HepG2 (cell line): ENCODE data around the gene KMT2E. TPM values are rescaled to one million over a fixed set of nuclear protein-coding genes. Genes with fewer than 3 reads are reported as not detected.

Experiments
- ARID2 ChIP-seq: sonication (generic); formaldehyde crosslinking; IDR thresholded peaks from 2 replicates; pipeline ENCODE4 v1.8.1; 2022; ENCODE audit warnings: mild to moderate bottlenecking, missing genetic modification reagents, borderline replicate concordance
- CREM ChIP-seq, 2 experiments: sonication (generic) in 1 of 2; formaldehyde crosslinking in 1 of 2; IDR thresholded peaks; 2 replicates each; pipeline versions ENCODE4 v1.4.0 to v1.6.1; 2016 to 2020; ENCODE audit warnings: antibody characterized with exemption in 1 of 2, mild to moderate bottlenecking in 1 of 2, missing genetic modification reagents in 1 of 2
- HBP1 ChIP-seq: IDR thresholded peaks from 2 replicates; pipeline ENCODE4 v1.6.1; 2016; ENCODE audit warnings: low read depth, control low read depth
- HHEX ChIP-seq: IDR thresholded peaks from 2 replicates; pipeline ENCODE4 v1.6.1; 2016; ENCODE audit warnings: control low read depth
- HOXA9 ChIP-seq: sonication (generic); formaldehyde crosslinking; IDR thresholded peaks from 2 replicates; pipeline ENCODE4 v1.8.1; 2022; ENCODE audit warnings: missing genetic modification reagents, mild to moderate bottlenecking, moderate library complexity, borderline replicate concordance
- KDM5A ChIP-seq: fragments of 200-600 bp; sonication (generic); IDR thresholded peaks from 2 replicates; pipeline ENCODE4 v1.7.0; 2018; ENCODE audit warnings: antibody characterized with exemption, mild to moderate bottlenecking, low read length, borderline replicate concordance
- KLF9 ChIP-seq: IDR thresholded peaks from 2 replicates; pipeline ENCODE4 v1.6.1; 2016; ENCODE audit warnings: low read depth
- SCMH1 ChIP-seq: sonication (generic); formaldehyde crosslinking; IDR thresholded peaks from 2 replicates; pipeline ENCODE4 v1.9.0; 2021; ENCODE audit warnings: missing genetic modification reagents, mild to moderate bottlenecking, borderline replicate concordance
- SMYD3 ChIP-seq: sonication (generic); formaldehyde crosslinking; IDR thresholded peaks from 2 replicates; pipeline ENCODE4 v1.8.1; 2023; ENCODE audit warnings: mild to moderate bottlenecking, missing genetic modification reagents
- SUZ12 ChIP-seq: fragments of 150-350 bp; IDR thresholded peaks from 2 replicates; pipeline ENCODE4 v1.6.1; 2014; ENCODE audit warnings: low read depth, low read length
- TCF7L2 ChIP-seq: IDR thresholded peaks from 2 replicates; pipeline ENCODE4 v1.6.1; 2011; ENCODE audit warnings: mild to moderate bottlenecking, low read depth, low read length, moderate library complexity
- ZBTB38 ChIP-seq: sonication (generic); formaldehyde crosslinking; IDR thresholded peaks from 2 replicates; pipeline ENCODE4 v1.5.1; 2020; ENCODE audit warnings: mild to moderate bottlenecking, missing genetic modification reagents
- ZC3H13 ChIP-seq: sonication (generic); formaldehyde crosslinking; IDR thresholded peaks from 2 replicates; pipeline ENCODE4 v1.8.1; 2023; ENCODE audit warnings: mild to moderate bottlenecking, missing genetic modification reagents, moderate library complexity
- ZNF138 ChIP-seq: sonication (generic); formaldehyde crosslinking; IDR thresholded peaks from 2 replicates; pipeline ENCODE4 v1.5.0; 2020; ENCODE audit warnings: mild to moderate bottlenecking, low read depth, missing genetic modification reagents
- ZNF143 ChIP-seq: sonication (generic); formaldehyde crosslinking; IDR thresholded peaks from 2 replicates; pipeline ENCODE4 v1.4.0; 2020; ENCODE audit warnings: missing genetic modification reagents
- ZNF431 ChIP-seq: sonication (generic); formaldehyde crosslinking; IDR thresholded peaks from 2 replicates; pipeline ENCODE4 v1.9.0; 2022; ENCODE audit warnings: missing genetic modification reagents, low read depth, mild to moderate bottlenecking, borderline replicate concordance
- ZNF569 ChIP-seq: sonication (generic); formaldehyde crosslinking; IDR thresholded peaks from 2 replicates; pipeline ENCODE4 v1.5.0; 2020; ENCODE audit warnings: mild to moderate bottlenecking, missing genetic modification reagents, moderate library complexity, borderline replicate concordance
- ZNF670 ChIP-seq: sonication (generic); formaldehyde crosslinking; IDR thresholded peaks from 2 replicates; pipeline ENCODE4 v1.8.0; 2022; ENCODE audit warnings: mild to moderate bottlenecking, missing genetic modification reagents, borderline replicate concordance
- ZNF747 ChIP-seq: sonication (generic); formaldehyde crosslinking; IDR thresholded peaks from 2 replicates; pipeline ENCODE4 v1.8.1; 2023; ENCODE audit warnings: missing genetic modification reagents, mild to moderate bottlenecking, borderline replicate concordance
- ZNF766 ChIP-seq: sonication (generic); formaldehyde crosslinking; IDR thresholded peaks from 2 replicates; pipeline ENCODE4 v1.5.0; 2020; ENCODE audit warnings: missing genetic modification reagents, borderline replicate concordance
- ZNF780A ChIP-seq: sonication (generic); formaldehyde crosslinking; IDR thresholded peaks from 2 replicates; pipeline ENCODE4 v1.8.0; 2022; ENCODE audit warnings: mild to moderate bottlenecking, missing genetic modification reagents, moderate library complexity
- ZNF850 ChIP-seq: sonication (generic); formaldehyde crosslinking; conservative IDR thresholded peaks from 2 replicates; pipeline ENCODE4 v1.9.0; 2021; ENCODE audit warnings: mild to moderate bottlenecking, missing genetic modification reagents
- ZNF883 ChIP-seq: sonication (generic); formaldehyde crosslinking; IDR thresholded peaks from 2 replicates; pipeline ENCODE4 v1.5.1; 2020; ENCODE audit warnings: mild to moderate bottlenecking, missing genetic modification reagents; ENCODE audit errors: not compliant biosample characterization
- ZSCAN31 ChIP-seq: sonication (generic); formaldehyde crosslinking; IDR thresholded peaks from 2 replicates; pipeline ENCODE4 v1.5.0; 2020; ENCODE audit warnings: low read depth, mild to moderate bottlenecking, missing genetic modification reagents
- polyA plus RNA-seq, 8 experiments: library from polyadenylated mRNA; depleted of rRNA in 3 of 8; stranded (reverse) in 7 of 8; unstranded in 1 of 8; fragments of >200 nt; fragmentation: Illumina TruSeq in 4 of 8; extraction: Trizol in 4 of 8; gene quantifications; 2 replicates each; pipeline versions ENCODE4 v1.2.1 to v1.2.3, GENCODE V29; 2011 to 2016; ENCODE audit warnings: low read depth in 4 of 8, missing spikeins in 1 of 8, mixed read lengths in 1 of 8; ENCODE audit not compliant: insufficient read depth in 1 of 8
- total RNA-seq, 5 experiments: library from RNA; depleted of rRNA; stranded (reverse); fragments of >200 nt; fragmentation: Illumina TruSeq; extraction: Trizol; gene quantifications; 2 replicates each; pipeline ENCODE4 v1.2.3, GENCODE V29; 2016; ENCODE audit warnings: low read depth in 1 of 5
- TF ChIP-seq, protein P1 (sequence below): sonication (generic); formaldehyde crosslinking; IDR thresholded peaks from 2 replicates; pipeline ENCODE4 v1.5.0; 2020; ENCODE audit warnings: missing genetic modification reagents
- TF ChIP-seq, protein P2 (sequence below): sonication (generic); formaldehyde crosslinking; IDR thresholded peaks from 2 replicates; pipeline ENCODE4 v1.8.0; 2022; ENCODE audit warnings: mild to moderate bottlenecking, missing genetic modification reagents

KMT2E gene
- total and polyA plus RNA-seq, 2 of the 13 experiments (the other 11 are each of a cell fraction or from before 2014, with no cell fraction given), result 6.3 to 24.4 TPM

- TF ChIP-seq ZNF747 (CRISPR knock-in tag), result peak; percentile 72; the same call in 1 of the 2 replicates
- no peak; the same call in 1 of the 2 replicates for TF ChIP-seq CREM (IDR thresholded peaks at IDR 0.05)
- no peak for TF ChIP-seq CREM (CRISPR knock-in tag; IDR thresholded peaks at IDR 0.05)
- TF ChIP-seq HBP1 (CRISPR knock-in tag), result 0 out of 2 replicates have a peak, but pooled peaks have one; percentile 67
- 0 out of 2 replicates have a peak, but pooled peaks have one; percentile 52 for TF ChIP-seq ZNF850 (CRISPR knock-in tag)
- peak; percentile 76; the same call in 1 of the 2 replicates for TF ChIP-seq ZNF670 (CRISPR knock-in tag)
- TF ChIP-seq ZNF883 (CRISPR knock-in tag), result peak; percentile 89
- TF ChIP-seq HOXA9 (CRISPR knock-in tag), result peak; percentile 25; the same call in 1 of the 2 replicates
- no peak for TF ChIP-seq SCMH1 (CRISPR knock-in tag)
- TF ChIP-seq ZNF431 (CRISPR knock-in tag), result peak; percentile 45; the same call in 1 of the 2 replicates
- TF ChIP-seq ZBTB38 (CRISPR knock-in tag), result peak; percentile 91; the same call in 1 of the 2 replicates
- TF ChIP-seq, protein P1, sequence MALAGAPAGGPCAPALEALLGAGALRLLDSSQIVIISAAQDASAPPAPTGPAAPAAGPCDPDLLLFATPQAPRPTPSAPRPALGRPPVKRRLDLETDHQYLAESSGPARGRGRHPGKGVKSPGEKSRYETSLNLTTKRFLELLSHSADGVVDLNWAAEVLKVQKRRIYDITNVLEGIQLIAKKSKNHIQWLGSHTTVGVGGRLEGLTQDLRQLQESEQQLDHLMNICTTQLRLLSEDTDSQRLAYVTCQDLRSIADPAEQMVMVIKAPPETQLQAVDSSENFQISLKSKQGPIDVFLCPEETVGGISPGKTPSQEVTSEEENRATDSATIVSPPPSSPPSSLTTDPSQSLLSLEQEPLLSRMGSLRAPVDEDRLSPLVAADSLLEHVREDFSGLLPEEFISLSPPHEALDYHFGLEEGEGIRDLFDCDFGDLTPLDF (CRISPR knock-in tag), result no peak; the same call in 1 of the 2 replicates
- peak; percentile 82 for TF ChIP-seq ZSCAN31 (CRISPR knock-in tag)
- no peak; the same call in 1 of the 2 replicates for TF ChIP-seq KDM5A
- peak; percentile 93 for TF ChIP-seq ZC3H13 (CRISPR knock-in tag)
- TF ChIP-seq, protein P2, sequence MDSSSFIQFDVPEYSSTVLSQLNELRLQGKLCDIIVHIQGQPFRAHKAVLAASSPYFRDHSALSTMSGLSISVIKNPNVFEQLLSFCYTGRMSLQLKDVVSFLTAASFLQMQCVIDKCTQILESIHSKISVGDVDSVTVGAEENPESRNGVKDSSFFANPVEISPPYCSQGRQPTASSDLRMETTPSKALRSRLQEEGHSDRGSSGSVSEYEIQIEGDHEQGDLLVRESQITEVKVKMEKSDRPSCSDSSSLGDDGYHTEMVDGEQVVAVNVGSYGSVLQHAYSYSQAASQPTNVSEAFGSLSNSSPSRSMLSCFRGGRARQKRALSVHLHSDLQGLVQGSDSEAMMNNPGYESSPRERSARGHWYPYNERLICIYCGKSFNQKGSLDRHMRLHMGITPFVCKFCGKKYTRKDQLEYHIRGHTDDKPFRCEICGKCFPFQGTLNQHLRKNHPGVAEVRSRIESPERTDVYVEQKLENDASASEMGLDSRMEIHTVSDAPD (CRISPR knock-in tag), result peak; percentile 69; the same call in 1 of the 2 replicates
- TF ChIP-seq ZNF138 (CRISPR knock-in tag), result no peak; the same call in 1 of the 2 replicates
- TF ChIP-seq ARID2 (CRISPR knock-in tag), result 0 out of 2 replicates have a peak, but pooled peaks have one; percentile 60
- no peak for TF ChIP-seq HHEX
- TF ChIP-seq ZNF143 (CRISPR knock-in tag), result no peak
- peak; percentile 87 for TF ChIP-seq ZNF780A (CRISPR knock-in tag)
- TF ChIP-seq SUZ12, result no peak
- peak; percentile 93 for TF ChIP-seq ZNF766 (CRISPR knock-in tag)
- TF ChIP-seq TCF7L2, result no peak
- no peak for TF ChIP-seq KLF9 (CRISPR knock-in tag)
- TF ChIP-seq SMYD3, result peak; percentile 81
- TF ChIP-seq ZNF569 (CRISPR knock-in tag), result 0 out of 2 replicates have a peak, but pooled peaks have one; percentile 65
Measured at GRCh38 chr7:105012503-105013220, 1.3 kb upstream of the KMT2E start (continued).
